ENCODE measurements around the gene EME2. TPM values are rescaled to one million over a fixed set of nuclear protein-coding genes. Genes with fewer than 3 reads are reported as not detected.
A peak's percentile ranks its signal among the peaks of the same experiment; 100 is the strongest.

Gene EME2
- polyA plus RNA-seq, 1 experiment: 2.4 TPM

DNA sequence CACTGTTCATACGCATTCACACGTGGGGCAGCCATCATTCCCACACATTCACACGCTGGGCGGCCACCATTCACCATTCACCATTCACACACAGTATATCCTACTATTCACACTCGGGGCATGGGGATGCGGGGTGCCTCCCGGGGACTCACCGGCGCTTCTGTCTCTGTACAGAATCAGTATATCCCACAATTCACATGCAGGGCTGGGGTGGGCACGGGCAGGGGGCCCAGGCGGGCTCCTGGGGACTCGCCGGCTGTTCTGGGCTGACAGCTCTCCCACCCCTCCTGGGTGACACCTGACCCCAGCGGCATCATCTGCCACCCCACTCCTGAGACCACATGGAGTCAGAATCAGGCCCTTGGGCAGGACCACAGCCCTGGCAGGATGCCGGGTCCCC, 10.9 kb upstream of the EME2 start:
- H3K27me3 ChIP-seq (ENCODE audit: control insufficient read depth, insufficient read depth, low read length): no peaks in the 10 kb centered on the region
- ChIA-PET CTCF (no interaction called here), POLR2A (interaction anchor here (0.5 kb wide), 1 partner anchor 150 kb away, joined by 3 read pairs; the partner anchor contains the start of genes CRAMP1 and IFT140)
- no peaks in the 10 kb centered on the region; the same call in 1 of the 2 replicates for H3K9me3 ChIP-seq (ENCODE audit: control insufficient read depth, insufficient read depth, low read length)
- H3K4me3 ChIP-seq (ENCODE audit: low read depth, low read length): no peak overlapping the region
- no peak for DNase-seq (ENCODE audit: low read depth, low spot score)
- no peak overlapping the region for H3K27ac ChIP-seq (ENCODE audit: low read depth, low read length)
- TF ChIP-seq CTCF (IDR thresholded peaks at IDR 0.05; ENCODE audit: low read depth, low read length): no peak

DNA sequence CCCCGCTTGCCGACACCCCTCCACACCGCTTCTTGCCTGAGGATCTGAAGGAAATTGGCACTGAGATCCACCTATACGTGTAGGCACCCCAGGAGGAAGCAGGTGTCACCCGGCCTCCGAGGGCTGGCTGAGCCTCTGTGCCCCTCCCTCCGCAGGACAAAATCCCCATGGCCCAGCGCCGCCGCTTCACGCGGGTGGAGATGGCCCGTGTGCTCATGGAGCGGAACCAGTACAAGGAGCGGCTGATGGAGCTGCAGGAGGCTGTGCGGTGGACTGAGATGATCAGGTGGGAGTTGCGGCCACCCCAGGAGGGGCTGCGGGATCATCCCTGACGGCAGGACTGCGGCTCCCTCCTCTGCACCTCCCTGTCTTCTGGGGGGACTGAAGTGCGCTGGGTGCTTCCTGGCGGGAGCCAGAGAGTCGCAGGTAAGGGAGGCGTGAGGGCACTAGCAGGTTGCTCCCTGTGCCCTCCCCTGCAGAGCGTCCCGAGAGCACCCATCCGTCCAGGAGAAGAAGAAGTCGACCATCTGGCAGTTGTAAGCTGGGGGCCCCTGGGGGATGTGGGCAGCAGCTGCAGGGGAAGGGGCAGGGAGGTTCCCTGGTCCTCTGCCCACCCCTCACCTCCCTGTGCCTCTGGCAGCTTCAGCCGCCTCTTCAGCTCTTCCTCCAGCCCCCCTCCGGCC, 10.3 kb upstream of the EME2 start:
- ChIA-PET POLR2A (interaction anchor here (0.6 kb wide), 1 partner anchor 726 kb away, joined by 11 read pairs; no protein-coding TSS in a partner anchor), CTCF (no interaction called here)
- Histone ChIP-seq H3K27me3 (ENCODE audit: control insufficient read depth, insufficient read depth, low read length) (no peaks in the 10 kb centered on the region), H3K9me3 (ENCODE audit: control insufficient read depth, insufficient read depth, low read length) (no peaks in the 10 kb centered on the region; the same call in 1 of the 2 replicates), H3K4me3 (ENCODE audit: low read depth, low read length) (no peak overlapping the region), H3K27ac (ENCODE audit: low read depth, low read length) (no peak overlapping the region)
- no peak for TF ChIP-seq CTCF (IDR thresholded peaks at IDR 0.05; ENCODE audit: low read depth, low read length)
- DNase-seq (ENCODE audit: low read depth, low spot score): no peak

DNA sequence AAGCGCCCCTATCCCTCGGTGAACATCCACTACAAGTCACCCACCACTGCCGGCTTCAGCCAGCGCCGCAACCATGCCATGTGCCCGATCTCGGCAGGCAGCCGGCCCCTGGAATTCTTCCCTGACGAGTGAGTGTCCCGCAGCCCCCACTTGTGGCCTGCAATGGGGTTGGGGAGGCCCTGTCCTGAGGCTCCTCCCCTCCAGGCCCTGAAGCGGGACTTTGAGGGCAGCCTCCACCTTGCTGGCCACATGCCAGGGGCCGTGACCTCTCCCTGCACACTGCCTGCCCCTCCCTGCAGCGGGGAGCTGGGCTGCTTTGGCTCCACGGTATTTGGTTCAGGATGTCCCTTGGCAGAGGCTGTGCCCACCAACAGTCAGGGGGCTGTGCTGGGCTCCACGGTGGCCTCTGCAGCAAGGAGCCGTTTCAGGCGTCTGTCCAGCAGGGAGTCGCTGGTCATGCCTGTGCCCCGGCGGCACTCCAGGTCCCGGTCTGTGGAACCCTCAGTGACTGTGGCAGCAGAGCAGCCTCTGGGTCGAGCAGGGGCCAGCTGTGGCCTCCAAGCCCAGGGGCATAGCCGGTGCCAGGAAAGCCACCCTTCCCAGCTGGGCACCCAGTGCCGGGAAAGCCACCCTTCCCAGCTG, 9.6 kb upstream of the EME2 start:
- TF ChIP-seq CTCF (IDR thresholded peaks at IDR 0.05; ENCODE audit: low read depth, low read length): no peak
- Histone ChIP-seq H3K9me3 (ENCODE audit: control insufficient read depth, insufficient read depth, low read length) (no peaks in the 10 kb centered on the region; the same call in 1 of the 2 replicates), H3K27ac (ENCODE audit: low read depth, low read length) (no peak overlapping the region), H3K27me3 (ENCODE audit: control insufficient read depth, insufficient read depth, low read length) (no peaks in the 10 kb centered on the region), H3K4me3 (ENCODE audit: low read depth, low read length) (no peak overlapping the region)
- ChIA-PET CTCF (interaction anchor here (0.6 kb wide), 1 partner anchor 8 kb away, joined by 3 read pairs; no protein-coding TSS in a partner anchor), POLR2A (interaction anchor here (0.6 kb wide), 1 partner anchor 725 kb away, joined by 11 read pairs; no protein-coding TSS in a partner anchor)
- DNase-seq (ENCODE audit: low read depth, low spot score): no peak

DNA sequence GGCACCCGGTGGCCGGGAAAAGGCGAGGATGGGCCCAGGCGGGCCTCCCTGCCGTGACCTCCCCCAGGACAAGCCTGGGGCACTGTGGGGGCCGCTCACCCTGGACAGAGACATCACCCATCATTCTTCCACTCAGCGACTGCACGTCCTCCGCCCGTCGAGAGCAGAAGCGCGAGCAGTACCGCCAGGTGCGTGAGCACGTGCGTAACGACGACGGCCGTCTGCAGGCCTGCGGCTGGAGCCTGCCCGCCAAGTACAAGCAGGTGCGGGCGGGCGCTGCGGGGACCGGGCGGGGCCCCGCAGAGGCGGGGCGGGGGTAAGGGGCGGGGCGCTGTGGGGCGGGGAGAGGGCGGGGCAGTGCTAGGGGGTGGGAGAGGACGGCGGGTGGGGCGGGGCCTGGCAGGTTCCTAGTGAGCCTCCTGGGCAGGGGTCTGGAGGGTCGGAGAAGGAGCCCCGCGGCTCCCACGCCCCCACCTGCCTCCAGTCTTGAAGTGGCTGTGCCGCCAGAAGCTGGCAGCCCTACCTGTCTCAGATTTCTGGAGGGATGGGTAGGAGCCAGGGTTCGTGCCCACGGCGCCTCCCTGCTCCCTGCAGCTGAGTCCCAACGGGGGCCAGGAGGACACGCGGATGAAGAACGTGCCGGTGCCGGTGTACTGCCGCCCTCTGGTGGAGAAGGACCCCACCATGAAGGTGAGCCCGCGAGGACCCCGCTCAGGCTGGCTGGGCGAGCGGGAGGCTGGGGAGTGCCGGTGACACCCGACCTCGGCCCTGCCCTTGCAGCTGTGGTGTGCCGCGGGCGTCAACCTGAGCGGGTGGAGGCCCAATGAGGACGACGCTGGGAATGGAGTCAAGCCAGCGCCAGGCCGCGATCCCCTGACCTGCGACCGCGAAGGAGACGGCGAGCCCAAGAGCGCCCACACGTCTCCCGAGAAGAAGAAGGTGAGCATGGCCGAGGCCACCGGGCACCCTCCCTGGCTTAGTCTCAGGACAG, 8.8 kb upstream of the EME2 start:
- peak; percentile 47 for TF ChIP-seq CTCF (IDR thresholded peaks at IDR 0.05; ENCODE audit: low read depth, low read length)

More for the DNA sequence above, 8.8 kb upstream of the EME2 start:
- CTCF ChIA-PET: interaction anchor here (0.6 kb wide), 1 partner anchor 9 kb away, joined by 3 read pairs; no protein-coding TSS in a partner anchor
- Histone ChIP-seq H3K27ac (ENCODE audit: low read depth, low read length) (no peak overlapping the region), H3K4me3 (ENCODE audit: low read depth, low read length) (no peak overlapping the region), H3K27me3 (ENCODE audit: control insufficient read depth, insufficient read depth, low read length) (no peaks in the 10 kb centered on the region), H3K9me3 (ENCODE audit: control insufficient read depth, insufficient read depth, low read length) (no peaks in the 10 kb centered on the region; the same call in 1 of the 2 replicates)
- POLR2A ChIA-PET: interaction anchor here (1.5 kb wide), 1 partner anchor 9 kb away, joined by 4 read pairs; the partner anchor contains the start of genes EME2 and MRPS34
- DNase-seq (ENCODE audit: low read depth, low spot score): no peak
